B cell (primary cell): ENCODE results near the gene GGT7. TPM values are rescaled to one million over a fixed set of nuclear protein-coding genes. Genes with fewer than 3 reads are reported as not detected.

Source experiments
- ATAC-seq: fragments of 200-7000 bp; cut with Tn5 transposase; one replicate; pipeline ENCODE4 v1.10.0; 2021; ENCODE audit warnings: low read depth, mild to moderate bottlenecking, moderate number of reproducible peaks, moderate library complexity
- CTCF ChIA-PET: fragments of 350-600 bp; sonication (Branson Sonifier 250); formaldehyde crosslinking; loops from one replicate; lab custom pipeline; 2021; ENCODE audit warnings: antibody characterized with exemption, inconsistent platforms; lab: Charles Lee
- POLR2A ChIA-PET: fragments of 350-600 bp; sonication (Branson Sonifier 250); formaldehyde crosslinking; loops from one replicate; lab custom pipeline; 2021; ENCODE audit warnings: antibody characterized with exemption; lab: Charles Lee
- DNase-seq: peaks from one replicate; pipeline ENCODE4 v3.0.0; 2013
- H2AFZ ChIP-seq: 2 replicates; pipeline ENCODE4 v1.6.1; 2012; ENCODE audit warnings: mild to moderate bottlenecking, low read depth, low read length; ENCODE audit not compliant: insufficient read depth, poor library complexity, severe bottlenecking
- H3K27ac ChIP-seq, 2 donors: 1 replicate in 1 of 2; 2 replicates in 1 of 2; pipeline ENCODE4 v1.5.1; 2012 to 2013; ENCODE audit warnings: low read length in 2 of 2, mild to moderate bottlenecking in 2 of 2, moderate library complexity in 1 of 2
- H3K27me3 ChIP-seq, 4 experiments: fragments of 200-600 bp in 1 of 4; sonication (generic) in 1 of 4; replicated peaks in 1 of 4; 1 replicate in 2 of 4; 2 replicates in 2 of 4; pipeline versions ENCODE4 v1.6.1 to v1.7.0; 2013 to 2016; ENCODE audit warnings: low read length in 3 of 4, mild to moderate bottlenecking in 2 of 4, mixed read lengths in 1 of 4, moderate library complexity in 1 of 4; ENCODE audit not compliant: insufficient read depth in 4 of 4, control insufficient read depth in 3 of 4; ENCODE audit errors: control extremely low read depth in 1 of 4
- H3K36me3 ChIP-seq, 2 experiments: replicated peaks in 1 of 2; 1 replicate in 1 of 2; 2 replicates in 1 of 2; pipeline versions ENCODE4 v1.6.1 to v1.7.1; 2013; ENCODE audit warnings: low read length in 1 of 2; ENCODE audit not compliant: insufficient read depth in 2 of 2, control insufficient read depth in 1 of 2; ENCODE audit errors: control extremely low read depth in 1 of 2, extremely low read depth in 1 of 2
- H3K4me1 ChIP-seq, 2 donors: fragments of 200-600 bp in 1 of 2; sonication (generic) in 1 of 2; 1 replicate in 1 of 2; 2 replicates in 1 of 2; pipeline versions ENCODE4 v1.5.1 to v1.6.1; 2013 to 2017; ENCODE audit warnings: low read length in 2 of 2; ENCODE audit not compliant: control insufficient read depth in 2 of 2, insufficient read depth in 2 of 2
- H3K4me2 ChIP-seq: replicated peaks from 2 replicates; pipeline ENCODE3; 2012; ENCODE audit warnings: mild to moderate bottlenecking, low read depth, low read length; ENCODE audit not compliant: poor library complexity, severe bottlenecking
- H3K4me3 ChIP-seq, 5 experiments: fragments of 200-600 bp in 1 of 5; sonication (generic) in 1 of 5; 1 replicate in 3 of 5; 2 replicates in 2 of 5; pipeline versions ENCODE4 v1.5.1 to v1.7.0; 2011 to 2016; ENCODE audit warnings: low read length in 4 of 5, mild to moderate bottlenecking in 4 of 5, low read depth in 2 of 5, control low read depth in 1 of 5, moderate library complexity in 1 of 5; ENCODE audit not compliant: insufficient read depth in 1 of 5; ENCODE audit errors: control extremely low read depth in 1 of 5, extremely low read depth in 1 of 5
- H3K79me2 ChIP-seq: fragments of 200-600 bp; sonication (generic); one replicate; pipeline ENCODE4 v1.6.0; 2016; ENCODE audit warnings: low read length; ENCODE audit not compliant: control insufficient read depth, insufficient read depth
- H3K9ac ChIP-seq: fragments of 200-600 bp; sonication (generic); 2 replicates; pipeline ENCODE4 v1.6.1; 2017; ENCODE audit warnings: mild to moderate bottlenecking, low read length, moderate library complexity
- H3K9me3 ChIP-seq, 3 donors: one replicate each; pipeline versions ENCODE4 v1.6.1 to v1.7.1; 2013; ENCODE audit warnings: low read length in 2 of 3; ENCODE audit not compliant: control insufficient read depth in 2 of 3, insufficient read depth in 1 of 3; ENCODE audit errors: control extremely low read depth in 1 of 3
- H4K20me1 ChIP-seq: 2 replicates; pipeline ENCODE4 v1.6.0; 2012; ENCODE audit warnings: mild to moderate bottlenecking, low read length; ENCODE audit not compliant: insufficient read depth, control insufficient read depth, poor library complexity, severe bottlenecking
- H3K27ac Mint-ChIP-seq: one replicate; pipeline ENCODE4 v1.8.0; 2021; ENCODE audit warnings: mixed read lengths
- H3K27me3 Mint-ChIP-seq: one replicate; pipeline ENCODE4 v1.8.0; 2021; ENCODE audit warnings: mixed read lengths
- H3K4me1 Mint-ChIP-seq: one replicate; pipeline ENCODE4 v1.8.0; 2021; ENCODE audit warnings: mixed read lengths
- H3K4me3 Mint-ChIP-seq: one replicate; pipeline ENCODE4 v1.8.0; 2021; ENCODE audit warnings: mixed read lengths
- H3K9me3 Mint-ChIP-seq: one replicate; pipeline ENCODE4 v1.8.0; 2022; ENCODE audit warnings: mixed read lengths; ENCODE audit not compliant: insufficient read depth
- EZH2 ChIP-seq: IDR thresholded peaks from 2 replicates; pipeline ENCODE4 v1.6.1; 2012; ENCODE audit warnings: borderline replicate concordance, low read depth, mild to moderate bottlenecking, moderate library complexity, low read length; ENCODE audit not compliant: insufficient read depth, poor library complexity, severe bottlenecking
- WGBS: methylation state at CpG from one replicate; pipeline ENCODE4 v1.1.5; 2013; ENCODE audit warnings: missing lambda C conversion rate; ENCODE audit not compliant: insufficient coverage; 5-methylcytosine and 5-hydroxymethylcytosine counted together
- intact Hi-C: fragments of 100-400 bp; cut with micrococcal nuclease; formaldehyde crosslinking; loops from one replicate; pipeline ENCODE4 v1.10.0; 2022
- polyA plus RNA-seq: library from polyadenylated mRNA; depleted of rRNA; stranded (reverse); fragments of >200 nt; gene quantifications from 2 replicates; pipeline ENCODE4 v1.2.3, GENCODE V29; 2012
- total RNA-seq, 2 donors: library from RNA; stranded (reverse); fragments of 120-200 nt in 1 of 2; gene quantifications; 1 replicate in 1 of 2; 2 replicates in 1 of 2; pipeline versions ENCODE4 v1.2.3 to v1.2.4, GENCODE V29; 2013 to 2022
- TF ChIP-seq, protein P1 (sequence below): fragments of 200-600 bp; IDR thresholded peaks from one replicate; pipeline ENCODE4 v1.8.0; 2022; ENCODE audit warnings: antibody characterized with exemption, mild to moderate bottlenecking

The GGT7 gene
- total and polyA plus RNA-seq, 2 donors (not counting 1 experiment from before 2014, with no cell fraction given): 28.6 to 31.9 TPM

DNA sequence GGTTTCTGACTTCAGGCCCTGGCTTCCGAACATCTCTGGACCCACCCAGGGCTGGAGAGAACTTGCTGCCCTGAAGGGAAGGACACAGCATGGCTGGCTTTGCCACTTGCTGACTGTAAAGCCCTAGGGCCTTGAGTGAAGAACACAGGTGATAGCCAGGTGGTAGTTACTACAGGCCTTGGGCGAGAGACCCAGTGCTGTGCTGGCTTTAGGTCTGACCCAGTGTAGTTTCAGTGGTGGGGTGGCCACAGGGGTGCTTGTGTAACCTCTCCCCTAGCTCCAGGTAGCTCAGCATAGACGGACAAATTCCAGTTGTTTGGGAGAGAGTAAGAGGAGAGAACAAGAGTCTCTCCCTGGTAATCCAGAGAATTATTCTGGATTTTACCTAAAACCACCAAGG is 74.3 kb downstream of the GGT7 start:
- intact Hi-C loops: no loop called here
- no peaks in the 10 kb centered on the region for H3K27me3 Mint-ChIP-seq
- Histone ChIP-seq H3K36me3 (no peaks in the 10 kb centered on the region), H3K9ac (no peak overlapping the region), H3K9me3 (peaks cover 0 to 3% (median 0%) of the 10 kb centered on the region in 3 donors), H3K27ac (no peak overlapping the region), H4K20me1 (peaks cover 71% of the 10 kb centered on the region), H3K4me2 (no peak overlapping the region), H3K27me3 (no peaks in the 10 kb centered on the region), H3K79me2 (peaks cover 86% of the 10 kb centered on the region), H2AFZ (no peak overlapping the region), H3K4me1 (no peaks in the 10 kb centered on the region), H3K4me3 (no peak overlapping the region)
- ChIA-PET POLR2A (no interaction called here), CTCF (interaction anchor here (1.8 kb wide), 1 partner anchor 28 kb away, joined by 6 read pairs; no protein-coding TSS in a partner anchor)
- TF ChIP-seq, protein P1, sequence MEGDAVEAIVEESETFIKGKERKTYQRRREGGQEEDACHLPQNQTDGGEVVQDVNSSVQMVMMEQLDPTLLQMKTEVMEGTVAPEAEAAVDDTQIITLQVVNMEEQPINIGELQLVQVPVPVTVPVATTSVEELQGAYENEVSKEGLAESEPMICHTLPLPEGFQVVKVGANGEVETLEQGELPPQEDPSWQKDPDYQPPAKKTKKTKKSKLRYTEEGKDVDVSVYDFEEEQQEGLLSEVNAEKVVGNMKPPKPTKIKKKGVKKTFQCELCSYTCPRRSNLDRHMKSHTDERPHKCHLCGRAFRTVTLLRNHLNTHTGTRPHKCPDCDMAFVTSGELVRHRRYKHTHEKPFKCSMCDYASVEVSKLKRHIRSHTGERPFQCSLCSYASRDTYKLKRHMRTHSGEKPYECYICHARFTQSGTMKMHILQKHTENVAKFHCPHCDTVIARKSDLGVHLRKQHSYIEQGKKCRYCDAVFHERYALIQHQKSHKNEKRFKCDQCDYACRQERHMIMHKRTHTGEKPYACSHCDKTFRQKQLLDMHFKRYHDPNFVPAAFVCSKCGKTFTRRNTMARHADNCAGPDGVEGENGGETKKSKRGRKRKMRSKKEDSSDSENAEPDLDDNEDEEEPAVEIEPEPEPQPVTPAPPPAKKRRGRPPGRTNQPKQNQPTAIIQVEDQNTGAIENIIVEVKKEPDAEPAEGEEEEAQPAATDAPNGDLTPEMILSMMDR: no peak
- no peak for TF ChIP-seq EZH2
- H3K27ac Mint-ChIP-seq: no peak overlapping the region
- 100% methylated on average over 3 of the region's 3 CpGs for WGBS
- DNase-seq (no peak), ATAC-seq (no peak)
- H3K4me1 Mint-ChIP-seq: peaks cover 21% of the 10 kb centered on the region
- H3K9me3 Mint-ChIP-seq: no peaks in the 10 kb centered on the region
- no peak overlapping the region for H3K4me3 Mint-ChIP-seq

DNA sequence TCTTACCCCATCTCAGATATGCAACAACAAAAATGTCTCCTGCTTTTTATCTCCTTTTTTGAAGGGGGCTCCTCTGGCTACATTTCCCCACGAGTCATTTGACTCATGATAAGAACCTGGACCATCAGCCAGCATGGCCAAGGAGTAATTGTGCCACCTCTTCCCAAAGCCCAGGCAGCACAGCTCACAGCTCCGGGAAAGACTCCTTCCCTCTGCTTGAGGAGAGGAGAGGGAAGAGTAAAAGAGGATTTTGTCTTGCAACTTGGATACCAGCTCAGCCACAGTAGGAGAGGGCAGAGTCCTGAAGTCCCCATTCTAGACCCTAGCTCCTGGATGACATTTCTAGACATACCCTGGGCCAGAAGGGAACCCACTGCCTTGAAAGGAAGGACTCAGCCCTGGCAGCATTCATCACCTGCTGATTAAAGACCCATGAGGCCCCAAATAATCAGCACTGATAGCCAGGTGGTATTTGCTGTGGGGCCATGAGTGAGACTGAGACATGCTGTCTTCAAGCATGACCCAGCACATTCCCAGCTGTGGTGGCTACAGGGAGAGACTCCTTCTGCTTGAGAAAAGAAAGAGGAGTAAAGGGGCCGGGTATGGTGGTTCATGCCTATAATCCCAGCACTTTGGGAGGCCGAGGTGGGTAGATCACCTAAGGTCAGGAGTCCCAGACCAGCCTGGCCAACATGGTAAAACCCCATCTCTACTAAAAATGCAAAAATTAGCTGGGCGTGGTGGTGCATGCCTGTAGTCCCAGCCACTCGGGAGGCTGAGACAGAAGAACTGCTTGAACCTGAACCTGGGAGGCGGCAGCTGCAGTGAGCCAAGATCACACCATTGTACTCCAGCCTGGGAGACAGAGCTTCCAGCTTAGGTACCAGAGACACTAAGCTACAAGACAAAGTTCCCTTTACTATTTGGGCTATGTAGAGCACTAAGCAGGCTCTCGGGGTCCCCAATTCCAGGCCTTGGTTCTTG is 75.4 kb downstream of the GGT7 start:
- Histone ChIP-seq H3K4me3 (no peak overlapping the region), H3K27me3 (no peaks in the 10 kb centered on the region), H3K79me2 (peaks cover 78% of the 10 kb centered on the region), H3K4me2 (no peak overlapping the region), H4K20me1 (peaks cover 71% of the 10 kb centered on the region), H3K9me3 (peaks cover 0 to 3% (median 0%) of the 10 kb centered on the region in 3 donors), H2AFZ (no peak overlapping the region), H3K36me3 (no peaks in the 10 kb centered on the region), H3K27ac (no peak overlapping the region), H3K9ac (no peak overlapping the region), H3K4me1 (no peaks in the 10 kb centered on the region)
- ChIA-PET CTCF (interaction anchor here (0.9 to 1.8 kb wide), 3 partner anchors 27 to 259 kb away, joined by 3 to 6 read pairs (median 4); no protein-coding TSS in a partner anchor), POLR2A (no interaction called here)
- TF ChIP-seq, protein P1: no peak
- TF ChIP-seq EZH2: no peak
- ATAC-seq (no peak), DNase-seq (no peak)
- intact Hi-C loops: no loop called here
- Mint-ChIP-seq H3K4me3 (no peak overlapping the region), H3K4me1 (peaks cover 21% of the 10 kb centered on the region), H3K27me3 (no peaks in the 10 kb centered on the region), H3K9me3 (no peaks in the 10 kb centered on the region), H3K27ac (no peak overlapping the region)
- WGBS: 100% methylated on average over 6 of the region's 8 CpGs
